DND-41 (cell line): ENCODE results near the gene FMN1.

Experiments used
- CTCF ChIP-seq: IDR thresholded peaks from 2 replicates; pipeline ENCODE4 v1.5.1; 2012; ENCODE audit warnings: borderline replicate concordance, low read length, moderate library complexity, mild to moderate bottlenecking; ENCODE audit not compliant: poor library complexity, severe bottlenecking; ENCODE audit errors: extremely low read depth
- EZH2 ChIP-seq: IDR thresholded peaks from 3 replicates; pipeline ENCODE4 v1.6.1; 2012; ENCODE audit warnings: borderline replicate concordance, low read depth, mild to moderate bottlenecking, moderate library complexity, low read length, inconsistent platforms; ENCODE audit not compliant: severe bottlenecking

- TF ChIP-seq CTCF, result no peak
- TF ChIP-seq EZH2, result no peak
Observed at GRCh38 chr15:33169625-33170024, 24.9 kb downstream of the FMN1 start.
